Tibial artery (tissue), 4 donors: ENCODE measurements around the gene LDLRAD3.

Experiments
- DNase-seq, 2 donors: peaks; one replicate each; pipeline ENCODE4 v3.0.0-alpha.2; 2019
- H3K27ac ChIP-seq, 2 donors: fragments of 200-600 bp; sonication (generic) in 1 of 2; 1 replicate in 1 of 2; 2 replicates in 1 of 2; pipeline ENCODE4 v1.5.1; 2018 to 2019; ENCODE audit warnings: mild to moderate bottlenecking in 1 of 2
- H3K27me3 ChIP-seq, 2 donors: fragments of 200-600 bp; sonication (generic) in 1 of 2; one replicate each; pipeline versions ENCODE4 v1.5.1 to v1.6.0; 2016 to 2019
- H3K36me3 ChIP-seq, 3 donors: fragments of 200-600 bp; sonication (generic) in 2 of 3; one replicate each; pipeline ENCODE4 v1.5.1; 2016 to 2019; ENCODE audit warnings: mild to moderate bottlenecking in 2 of 3
- H3K4me1 ChIP-seq, 4 donors: fragments of 200-600 bp; sonication (generic) in 2 of 4; 1 replicate in 3 of 4; 2 replicates in 1 of 4; pipeline ENCODE4 v1.5.1; 2016 to 2019
- H3K4me3 ChIP-seq, 2 donors: fragments of 200-600 bp; sonication (generic) in 1 of 2; 1 replicate in 1 of 2; 2 replicates in 1 of 2; pipeline ENCODE4 v1.5.1; 2018 to 2019; ENCODE audit warnings: mild to moderate bottlenecking in 2 of 2
- H3K9me3 ChIP-seq, 3 donors: fragments of 200-600 bp; sonication (generic) in 1 of 3; one replicate each; pipeline ENCODE4 v1.5.1; 2016 to 2019
- CTCF ChIP-seq, 2 experiments: fragments of 200-600 bp in 1 of 2; fragments of 450-650 bp in 1 of 2; IDR thresholded peaks; one replicate each; pipeline ENCODE4 v1.5.1; 2017 to 2019; ENCODE audit warnings: antibody characterized with exemption in 2 of 2, mild to moderate bottlenecking in 1 of 2, moderate library complexity in 1 of 2
- intact Hi-C: fragments of 100-400 bp; cut with DNase I; formaldehyde crosslinking; loops from one replicate; pipeline ENCODE4 v1.15.0; 2023; ENCODE audit warnings: low total_unique reads

LDLRAD3 gene

GRCh38 chr11:36218283-36218921 is 274.5 kb downstream of the LDLRAD3 start:
- intact Hi-C loops: no loop called here
- H3K4me3 ChIP-seq: no peak overlapping the region
- peaks cover 0 to 7% (median 3%) of the 10 kb centered on the region in 3 donors for H3K9me3 ChIP-seq
- no peaks in the 10 kb centered on the region for H3K27me3 ChIP-seq
- no peak for DNase-seq
- TF ChIP-seq CTCF (IDR thresholded peaks at IDR 0.05): no peak
- no peak overlapping the region for H3K27ac ChIP-seq
- H3K36me3 ChIP-seq: peaks cover 0 to 6% (median 0%) of the 10 kb centered on the region in 3 donors
- H3K4me1 ChIP-seq: no peaks in the 10 kb centered on the region

GRCh38 chr11:36219996-36220395 is 276.1 kb downstream of the LDLRAD3 start:
- Histone ChIP-seq H3K36me3 (peaks cover 0 to 6% (median 0%) of the 10 kb centered on the region in 3 donors), H3K4me3 (no peak overlapping the region), H3K27ac (no peak overlapping the region), H3K9me3 (peaks cover 0 to 7% (median 3%) of the 10 kb centered on the region in 3 donors), H3K27me3 (no peaks in the 10 kb centered on the region), H3K4me1 (no peaks in the 10 kb centered on the region)
- TF ChIP-seq CTCF (IDR thresholded peaks at IDR 0.05): no peak
- DNase-seq: no peak
- intact Hi-C loops: no loop called here

- Histone ChIP-seq H3K9me3 (peaks cover 0 to 7% (median 3%) of the 10 kb centered on the region in 3 donors), H3K27ac (no peak overlapping the region), H3K4me3 (no peak overlapping the region), H3K4me1 (no peaks in the 10 kb centered on the region), H3K27me3 (no peaks in the 10 kb centered on the region), H3K36me3 (peaks cover 0 to 6% (median 0%) of the 10 kb centered on the region in 3 donors)
- no peak for DNase-seq
- no peak for TF ChIP-seq CTCF (IDR thresholded peaks at IDR 0.05)
- intact Hi-C loops: no loop called here
Measured at GRCh38 chr11:36222831-36223635, 279.2 kb downstream of the LDLRAD3 start.

- intact Hi-C loops: no loop called here
- Histone ChIP-seq H3K9me3 (peaks cover 0 to 7% (median under 1%) of the 10 kb centered on the region in 3 donors), H3K4me3 (no peak overlapping the region), H3K4me1 (peaks cover 0 to 10% (median 5%) of the 10 kb centered on the region in 4 donors), H3K27ac (no peak overlapping the region), H3K27me3 (no peaks in the 10 kb centered on the region), H3K36me3 (peaks cover 0 to 6% (median 0%) of the 10 kb centered on the region in 3 donors)
- TF ChIP-seq CTCF (IDR thresholded peaks at IDR 0.05): no peak
- DNase-seq: no peak
Measured at GRCh38 chr11:36224209-36224882, 280.5 kb downstream of the LDLRAD3 start.

GRCh38 chr11:36227044-36227443 is 283.2 kb downstream of the LDLRAD3 start:
- Histone ChIP-seq H3K4me3 (no peak overlapping the region), H3K9me3 (no peaks in the 10 kb centered on the region), H3K27me3 (no peaks in the 10 kb centered on the region), H3K4me1 (peaks cover 0 to 36% (median 23%) of the 10 kb centered on the region in 4 donors), H3K36me3 (no peaks in the 10 kb centered on the region), H3K27ac (no peak overlapping the region)
- no peak for TF ChIP-seq CTCF (IDR thresholded peaks at IDR 0.05)
- DNase-seq: no peak
- intact Hi-C loops: no loop called here
